GM18907 (cell line): Measurements from ENCODE around the gene AXIN1.
"Not testable (repeated sequence)": the region's sequence is repeated elsewhere in the genome, so short reads cannot be mapped to it uniquely, and the experiment has no call there.

ENCODE experiments used
- ATAC-seq: cut with Tn5 transposase; IDR thresholded peaks from one replicate; pipeline ENCODE4 v1.9.1; 2021; ENCODE audit warnings: mild to moderate bottlenecking, moderate library complexity; ENCODE audit not compliant: unreplicated experiment

Gene AXIN1

GRCh38 chr16:268141-269053 is 84.1 kb downstream of the AXIN1 start:
- no peak for ATAC-seq

- not testable (repeated sequence) for ATAC-seq
Measured at GRCh38 chr16:267562-267961, 85.0 kb downstream of the AXIN1 start.

- no peak for ATAC-seq
Measured at GRCh38 chr16:266258-267164, 86.0 kb downstream of the AXIN1 start.

- no peak for ATAC-seq
Measured at GRCh38 chr16:265711-266110, 86.8 kb downstream of the AXIN1 start.

- no peak for ATAC-seq
Measured at GRCh38 chr16:265002-265529, 87.5 kb downstream of the AXIN1 start.

- no peak for ATAC-seq
Measured at GRCh38 chr16:264440-264951, 88.0 kb downstream of the AXIN1 start.

GRCh38 chr16:263944-264343 is 88.6 kb downstream of the AXIN1 start:
- no peak for ATAC-seq

- no peak for ATAC-seq
Measured at GRCh38 chr16:263182-263774, 89.2 kb downstream of the AXIN1 start.

- ATAC-seq: no peak
Measured at GRCh38 chr16:262121-262745, 90.3 kb downstream of the AXIN1 start.

- ATAC-seq: no peak
Measured at GRCh38 chr16:261031-261691, 91.4 kb downstream of the AXIN1 start.

GRCh38 chr16:260326-260725 is 92.2 kb downstream of the AXIN1 start:
- no peak for ATAC-seq

GRCh38 chr16:259814-260253 is 92.7 kb downstream of the AXIN1 start:
- no peak for ATAC-seq

- no peak for ATAC-seq
Measured at GRCh38 chr16:259226-259625, 93.3 kb downstream of the AXIN1 start.

- not testable (repeated sequence) for ATAC-seq
Measured at GRCh38 chr16:258091-258490, 94.4 kb downstream of the AXIN1 start.

GRCh38 chr16:255183-255582 is 97.3 kb downstream of the AXIN1 start:
- ATAC-seq: no peak

- ATAC-seq: no peak
Measured at GRCh38 chr16:254461-254860, 98.1 kb downstream of the AXIN1 start.

- no peak for ATAC-seq
Measured at GRCh38 chr16:253833-254232, 98.7 kb downstream of the AXIN1 start.

GRCh38 chr16:252366-253337 is 99.9 kb downstream of the AXIN1 start:
- ATAC-seq: no peak

GRCh38 chr16:249431-249830 is 103.1 kb downstream of the AXIN1 start:
- no peak for ATAC-seq
